ENCODE measurements around the gene PLPPR1.

Gene PLPPR1

GRCh38 chr9:101047848-101048397 lies 19.4 kb downstream of the PLPPR1 start:
- no peak for DNase-seq (ENCODE audit: low read depth)

DNA sequence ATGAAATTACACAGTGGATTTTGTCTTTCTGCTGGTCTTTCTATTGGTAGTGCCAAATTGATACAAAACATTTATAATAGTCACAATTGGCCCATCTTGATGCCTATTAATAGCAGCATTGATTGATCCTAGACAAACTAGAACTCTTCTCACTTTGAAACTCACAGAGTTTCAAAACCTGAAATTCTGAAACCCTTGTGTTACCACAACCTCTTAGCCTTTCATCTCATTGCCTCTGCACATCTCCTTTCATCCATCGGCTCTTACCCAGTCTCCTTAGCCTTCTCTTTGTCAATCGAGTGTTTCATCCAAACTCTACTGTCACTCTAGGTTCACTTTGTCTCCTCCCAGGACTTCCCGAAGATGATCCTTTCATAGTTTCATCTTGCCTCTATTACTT lies 22.1 kb downstream of the PLPPR1 start:
- no peak for DNase-seq (ENCODE audit: low read depth)

- DNase-seq (ENCODE audit: low read depth): no peak
These were observed 26.1 kb downstream of the PLPPR1 start for GRCh38 chr9:101054657-101055056.

DNA sequence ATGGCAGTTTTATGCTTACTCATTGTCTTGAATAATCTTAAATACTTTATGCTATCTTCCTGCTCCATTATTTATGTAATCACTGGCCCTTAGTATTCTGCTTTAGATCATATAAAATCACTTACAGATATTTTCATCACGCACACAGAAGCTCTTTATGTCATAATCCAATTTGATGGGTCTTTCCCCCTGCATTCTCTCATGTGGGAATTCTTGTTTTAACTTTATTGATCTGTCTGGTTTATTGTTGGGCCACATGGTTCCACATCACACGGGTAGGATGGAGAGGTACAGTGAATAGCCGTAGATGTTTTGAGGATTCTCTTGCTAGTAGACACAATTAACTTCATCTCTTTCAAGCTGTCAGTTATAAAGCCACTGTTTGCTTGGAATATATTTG lies 27.0 kb downstream of the PLPPR1 start:
- DNase-seq (ENCODE audit: low read depth): no peak

- no peak for DNase-seq (ENCODE audit: low read depth)
These were observed 34.2 kb downstream of the PLPPR1 start for GRCh38 chr9:101062686-101063085.

DNA sequence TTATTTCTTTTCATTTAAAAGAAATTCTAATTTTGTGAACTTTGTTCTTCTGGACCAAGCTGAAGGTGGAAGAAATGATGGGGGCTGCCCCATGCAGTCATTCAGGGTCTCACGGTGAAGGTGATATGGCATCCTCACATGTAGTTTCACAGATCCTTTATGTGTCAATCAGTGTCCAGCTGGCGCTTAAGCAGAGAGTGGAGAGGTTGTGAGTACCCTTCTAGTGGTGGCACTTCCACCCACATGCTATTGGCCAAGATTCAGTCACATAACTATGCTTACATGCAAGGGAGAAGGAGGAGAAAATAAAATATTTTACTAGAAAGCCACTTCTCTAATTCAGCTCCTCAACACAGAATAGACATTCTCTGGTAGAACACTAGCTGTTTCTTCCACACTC lies 34.7 kb downstream of the PLPPR1 start:
- no peak for DNase-seq (ENCODE audit: low read depth)

DNA sequence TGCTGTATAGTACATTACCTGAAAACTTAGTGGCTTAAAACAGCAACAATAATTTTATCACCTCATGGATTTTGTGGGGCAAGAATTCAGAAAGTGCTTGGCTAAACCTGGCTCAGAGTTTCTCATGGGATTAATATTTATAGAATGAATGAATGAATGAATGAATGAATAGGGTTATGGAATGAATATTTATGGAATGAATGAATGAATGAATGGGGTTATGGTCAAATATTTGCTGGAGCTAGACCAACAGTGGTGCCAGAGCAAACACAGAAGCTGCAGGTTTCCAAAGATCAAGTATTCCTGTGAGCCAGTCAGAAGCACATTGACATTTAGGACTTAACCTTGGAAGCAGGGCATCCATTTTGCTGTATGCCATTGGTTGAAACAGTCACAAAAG lies 35.7 kb downstream of the PLPPR1 start:
- DNase-seq (ENCODE audit: low read depth): no peak

DNA sequence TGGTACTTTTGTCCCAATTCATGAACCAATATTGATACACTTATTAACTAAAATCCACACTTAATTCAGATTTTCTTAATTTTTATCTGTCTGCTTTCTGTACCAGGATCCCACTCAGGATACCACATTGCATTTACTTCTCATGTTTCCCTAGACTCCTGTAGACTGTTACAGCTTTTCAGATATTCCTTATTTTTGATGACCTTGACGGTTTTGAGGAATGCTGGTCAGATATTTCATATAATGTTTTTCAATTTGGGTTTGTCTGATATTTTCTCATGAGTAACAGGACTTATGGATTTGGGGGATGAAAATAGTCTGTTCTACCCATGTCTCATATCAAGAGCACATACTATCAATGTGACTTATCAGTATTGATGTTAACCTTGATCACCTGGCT lies 37.4 kb downstream of the PLPPR1 start:
- no peak for DNase-seq (ENCODE audit: low read depth)

- DNase-seq (ENCODE audit: low read depth): no peak
These were observed 40.2 kb downstream of the PLPPR1 start for GRCh38 chr9:101068696-101069095.

- no peak for DNase-seq (ENCODE audit: low read depth)
These were observed 43.7 kb downstream of the PLPPR1 start for GRCh38 chr9:101072259-101072658.

GRCh38 chr9:101073122-101073521 lies 44.6 kb downstream of the PLPPR1 start:
- DNase-seq (ENCODE audit: low read depth): no peak

- no peak for DNase-seq (ENCODE audit: low read depth)
These were observed 53.1 kb downstream of the PLPPR1 start for GRCh38 chr9:101081641-101082040.

- DNase-seq (ENCODE audit: low read depth): no peak
These were observed 55.1 kb downstream of the PLPPR1 start for GRCh38 chr9:101083448-101084202.

GRCh38 chr9:101087426-101087825 lies 58.9 kb downstream of the PLPPR1 start:
- DNase-seq (ENCODE audit: low read depth): no peak

- DNase-seq (ENCODE audit: low read depth): no peak
These were observed 64.4 kb downstream of the PLPPR1 start for GRCh38 chr9:101092922-101093321.

DNA sequence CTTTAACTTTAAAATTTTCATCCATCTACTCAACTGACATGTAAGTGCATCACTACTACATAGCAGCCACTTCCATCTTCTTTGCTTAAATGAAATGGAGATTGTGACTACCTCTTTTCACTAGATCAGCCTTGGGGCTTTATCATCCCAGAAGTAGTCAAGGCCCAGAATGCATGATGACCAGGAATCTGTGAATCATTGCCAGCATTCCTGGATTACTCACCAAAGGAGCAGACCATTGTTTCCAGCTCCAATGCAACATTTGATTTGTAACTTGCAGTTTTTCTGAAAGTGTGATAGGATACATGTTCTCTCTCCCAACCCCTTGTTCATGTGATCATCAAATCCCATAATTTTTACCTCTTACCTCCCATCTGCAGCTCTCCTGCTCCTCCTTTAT lies 65.1 kb downstream of the PLPPR1 start:
- no peak for DNase-seq (ENCODE audit: low read depth)

DNA sequence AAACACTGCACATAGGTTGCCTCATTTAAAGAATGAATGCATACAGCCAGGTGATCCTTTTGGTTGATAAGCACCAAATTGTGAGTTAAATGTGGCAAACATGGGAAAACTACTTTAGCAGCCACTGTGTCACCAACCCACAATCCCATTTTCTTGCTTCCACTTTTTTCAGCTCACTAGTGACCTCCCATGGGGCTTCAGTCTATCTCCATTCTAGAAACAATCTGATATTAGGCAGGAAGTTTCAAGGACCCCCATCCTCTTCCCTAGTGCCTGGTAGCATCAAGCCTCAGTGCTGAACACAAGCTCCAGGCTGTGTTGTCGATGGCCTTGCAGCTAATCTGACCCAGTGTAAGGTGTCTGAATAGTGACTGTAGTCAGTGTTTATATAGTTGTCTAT lies 66.2 kb downstream of the PLPPR1 start:
- no peak for DNase-seq (ENCODE audit: low read depth)

GRCh38 chr9:101097210-101097609 lies 68.7 kb downstream of the PLPPR1 start:
- DNase-seq (ENCODE audit: low read depth): no peak

GRCh38 chr9:101098392-101098791 lies 69.9 kb downstream of the PLPPR1 start:
- DNase-seq (ENCODE audit: low read depth): no peak

GRCh38 chr9:101114317-101114716 lies 85.8 kb downstream of the PLPPR1 start:
- no peak for DNase-seq (ENCODE audit: low read depth)

DNA sequence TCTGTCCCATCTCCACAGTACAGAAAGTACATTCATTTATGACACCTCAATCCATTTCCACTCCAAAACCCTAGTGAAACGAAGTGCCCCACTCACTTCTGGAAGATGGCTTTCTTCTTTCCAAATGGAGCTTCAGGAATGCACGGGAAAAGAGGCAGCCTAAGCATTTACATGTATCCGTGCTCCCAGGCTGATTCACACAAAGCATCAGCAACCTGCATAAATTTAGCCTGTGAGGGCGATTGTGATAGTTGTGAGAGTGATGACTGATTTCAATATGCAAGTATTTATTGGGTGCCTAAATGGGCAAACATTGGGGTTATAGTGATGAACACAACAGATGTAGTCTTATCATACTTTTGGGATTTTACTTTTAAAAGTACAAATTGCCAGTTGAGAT lies 86.6 kb downstream of the PLPPR1 start:
- DNase-seq (ENCODE audit: low read depth): no peak

GRCh38 chr9:101117161-101117560 lies 88.6 kb downstream of the PLPPR1 start:
- DNase-seq (ENCODE audit: low read depth): no peak

- DNase-seq (ENCODE audit: low read depth): no peak
These were observed 90.8 kb downstream of the PLPPR1 start for GRCh38 chr9:101119206-101119819.
